ENCODE data around the gene TRAF4.
A peak's percentile ranks its signal among the peaks of the same experiment; 100 is the strongest.

TRAF4 gene, protein sequence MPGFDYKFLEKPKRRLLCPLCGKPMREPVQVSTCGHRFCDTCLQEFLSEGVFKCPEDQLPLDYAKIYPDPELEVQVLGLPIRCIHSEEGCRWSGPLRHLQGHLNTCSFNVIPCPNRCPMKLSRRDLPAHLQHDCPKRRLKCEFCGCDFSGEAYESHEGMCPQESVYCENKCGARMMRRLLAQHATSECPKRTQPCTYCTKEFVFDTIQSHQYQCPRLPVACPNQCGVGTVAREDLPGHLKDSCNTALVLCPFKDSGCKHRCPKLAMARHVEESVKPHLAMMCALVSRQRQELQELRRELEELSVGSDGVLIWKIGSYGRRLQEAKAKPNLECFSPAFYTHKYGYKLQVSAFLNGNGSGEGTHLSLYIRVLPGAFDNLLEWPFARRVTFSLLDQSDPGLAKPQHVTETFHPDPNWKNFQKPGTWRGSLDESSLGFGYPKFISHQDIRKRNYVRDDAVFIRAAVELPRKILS

DNA sequence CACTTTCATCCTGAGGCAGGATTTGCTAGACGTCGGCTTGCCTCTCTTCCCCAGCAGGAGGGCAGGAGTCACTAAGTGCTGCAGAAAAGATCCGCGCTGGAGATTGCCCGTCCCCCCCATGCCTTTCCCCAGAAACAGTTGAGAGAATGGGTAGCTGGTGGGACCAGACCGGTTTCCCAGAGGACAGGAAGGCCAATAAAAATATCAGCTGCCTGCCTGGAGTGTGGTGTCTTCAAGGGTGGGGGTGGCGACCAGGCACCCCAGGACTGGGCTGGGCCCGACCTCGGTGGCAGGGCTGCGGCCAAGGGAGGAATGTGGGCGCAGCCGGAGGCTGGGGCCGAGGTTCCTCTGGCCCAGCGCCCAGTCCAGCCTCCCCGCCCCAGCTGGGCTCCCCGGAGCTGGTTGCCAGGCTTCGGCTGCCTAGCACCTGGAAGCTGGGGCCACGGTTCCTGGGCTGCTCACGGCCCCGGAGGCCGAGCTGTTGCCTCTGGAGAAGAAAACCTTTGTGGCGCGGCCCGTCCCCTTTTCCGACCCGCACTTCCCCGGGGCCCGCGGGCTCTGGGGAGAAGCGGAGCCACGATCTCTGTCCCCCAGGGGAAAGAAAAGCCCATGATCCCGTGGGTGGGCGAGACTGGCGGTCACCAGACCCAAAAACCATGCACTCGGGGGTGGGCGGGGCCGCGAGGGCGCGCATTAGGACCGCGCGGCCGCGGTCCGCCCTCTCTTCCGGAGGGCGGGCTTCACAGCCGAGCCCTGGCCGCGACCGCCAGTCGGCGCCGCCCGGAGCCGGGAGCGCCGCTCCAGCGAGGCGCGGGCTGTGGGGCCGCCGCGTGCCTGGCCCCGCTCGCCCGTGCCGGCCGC, at the start of gene TRAF4:
Gene TRAF4 (plus strand): TSS at position 769 of the 861 bp plus-strand sequence. CDS start 102 bp downstream, outside the sequence.
- DNase-seq (ENCODE audit: low read depth in 2 of 2), result peak; percentile 48 to 50

DNA sequence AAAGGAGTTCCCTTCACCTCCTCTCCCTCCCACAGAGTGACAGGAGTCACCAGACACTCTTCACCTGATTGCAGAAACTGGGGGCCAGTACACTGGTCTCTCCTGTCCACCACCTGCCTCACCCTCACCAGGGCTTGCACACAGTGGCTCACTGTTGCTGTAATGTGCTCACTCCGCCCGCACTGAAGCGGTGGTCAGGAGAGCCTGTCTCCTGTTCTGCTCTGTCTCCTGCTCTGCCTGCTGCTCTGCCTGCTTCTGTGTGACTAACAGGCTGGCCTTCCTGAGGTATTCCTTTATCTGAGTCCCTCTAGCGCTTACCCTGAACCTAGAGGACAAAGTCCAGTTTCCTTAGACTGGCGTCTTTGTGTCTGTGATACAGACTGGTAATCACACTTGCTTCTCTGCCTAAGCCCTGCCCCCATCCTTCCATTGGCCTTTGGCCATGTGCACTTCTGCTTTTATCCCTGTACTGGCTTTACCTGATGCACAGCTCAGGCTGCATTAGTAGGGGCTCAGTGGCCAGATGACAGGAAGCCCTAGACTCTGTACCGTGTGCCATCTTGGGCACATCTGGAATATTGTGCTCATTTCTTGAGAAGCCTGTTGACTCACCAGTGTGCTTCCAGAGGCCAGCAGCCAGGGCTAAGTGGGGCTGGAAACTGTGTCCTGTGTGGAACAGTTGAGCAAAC, 45.4 kb upstream of the TRAF4 start:
- no peak for DNase-seq (ENCODE audit: low read depth in 2 of 2)

DNA sequence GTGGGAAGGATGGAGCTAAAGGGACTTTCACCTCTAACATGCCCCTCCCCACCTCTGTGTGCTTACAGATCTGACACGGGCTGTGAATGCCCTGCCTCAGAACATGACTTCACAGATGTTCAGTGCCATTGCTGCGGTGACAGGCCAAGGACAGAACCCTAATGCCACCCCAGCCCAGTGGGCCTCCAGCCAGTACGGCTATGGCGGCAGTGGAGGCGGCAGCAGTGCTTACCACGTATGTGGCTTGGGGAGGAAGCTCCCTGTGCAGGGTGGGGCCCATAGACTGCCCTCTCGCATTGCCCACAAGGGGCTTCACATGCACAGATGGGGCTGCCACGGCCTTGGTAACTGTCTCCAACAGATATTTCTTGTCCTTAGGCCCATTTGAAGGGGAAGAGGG, 43.5 kb upstream of the TRAF4 start:
- DNase-seq (ENCODE audit: low read depth in 2 of 2), result no peak

DNA sequence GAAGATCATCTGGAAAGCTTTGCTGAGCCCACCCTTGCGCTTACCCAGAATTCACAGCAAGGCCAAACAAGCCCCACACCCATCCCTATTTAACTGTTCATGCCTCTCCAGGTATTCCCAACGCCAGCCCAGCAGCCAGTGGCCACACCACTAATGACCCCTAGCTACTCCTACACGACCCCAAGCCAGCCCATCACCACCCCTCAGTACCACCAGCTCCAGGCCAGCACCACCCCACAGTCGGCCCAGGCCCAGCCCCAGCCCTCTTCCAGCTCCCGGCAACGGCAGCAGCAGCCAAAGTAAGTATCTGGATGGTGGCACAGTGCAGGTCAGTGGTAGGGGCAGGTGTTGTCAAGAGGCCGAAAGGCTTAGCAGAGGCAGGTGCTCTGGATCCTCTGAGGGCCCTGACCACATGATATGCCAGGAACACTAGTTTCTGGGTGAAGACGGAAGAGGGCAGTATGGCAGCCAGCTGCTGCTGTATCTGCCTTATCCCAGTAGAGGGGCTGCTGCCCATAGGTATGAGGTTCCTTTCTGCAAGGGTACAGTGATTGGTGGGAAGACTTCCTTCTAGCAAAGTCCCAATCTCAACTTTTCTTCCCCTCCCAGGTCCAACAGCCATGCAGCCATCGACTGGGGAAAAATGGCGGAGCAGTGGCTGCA, 42.9 kb upstream of the TRAF4 start:
- DNase-seq (ENCODE audit: low read depth in 2 of 2), result no peak

DNA sequence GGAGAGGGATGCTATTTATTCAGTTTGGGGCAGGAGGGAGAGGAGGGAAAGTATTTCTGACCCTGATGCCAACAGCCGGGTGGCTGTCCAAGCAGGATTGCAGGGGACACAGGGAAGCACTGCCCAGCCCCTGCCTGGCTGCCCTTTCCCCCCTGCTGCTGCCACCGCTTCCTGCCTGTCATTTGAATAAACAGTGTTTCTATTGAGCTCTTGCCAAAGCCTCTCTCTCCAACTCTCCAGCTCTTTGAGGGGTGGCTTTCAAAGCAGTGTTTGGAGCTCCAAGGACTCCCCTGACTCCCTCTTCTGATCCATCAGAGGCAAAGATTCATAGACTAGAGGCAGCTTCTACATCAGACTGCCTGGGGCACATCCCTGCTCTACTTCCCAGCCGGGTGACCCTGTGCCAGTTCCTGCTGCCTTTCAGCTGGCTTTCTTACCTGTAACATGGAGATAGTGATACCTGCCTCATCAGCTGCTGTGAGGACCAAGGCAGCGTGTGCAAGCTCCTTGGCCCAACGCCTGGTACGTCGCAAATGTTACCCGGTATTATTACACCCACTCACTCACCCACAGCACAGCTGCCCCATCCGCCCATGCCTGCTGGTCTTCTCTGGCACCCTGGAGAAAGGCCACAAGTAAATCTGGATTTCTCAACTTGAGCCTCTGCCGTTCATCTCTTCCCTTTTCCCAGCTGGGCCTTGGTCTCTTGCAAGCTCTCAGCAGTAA, 41.6 kb upstream of the TRAF4 start:
- DNase-seq (ENCODE audit: low read depth in 2 of 2), result no peak

DNA sequence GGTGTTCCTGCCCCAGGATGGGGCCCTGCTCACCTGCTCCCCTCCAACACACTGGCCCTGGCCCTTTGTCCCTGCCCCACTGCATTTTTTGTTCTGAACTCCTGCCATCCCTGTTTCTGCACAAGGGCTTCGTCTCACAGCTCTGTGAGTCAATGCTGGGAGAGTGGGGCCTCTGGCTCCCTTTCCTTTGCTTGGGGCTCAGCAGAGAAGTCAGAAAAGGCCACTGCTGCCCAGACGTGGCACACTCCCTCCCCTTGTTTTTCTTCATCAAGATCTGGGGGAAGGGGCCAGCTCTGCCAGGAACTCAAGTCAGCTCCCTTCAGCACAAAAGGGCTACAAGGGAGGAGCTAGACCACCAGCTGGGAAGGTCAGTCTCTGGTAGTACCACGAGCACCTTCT, 41.1 kb upstream of the TRAF4 start:
- no peak for DNase-seq (ENCODE audit: low read depth in 2 of 2)

DNA sequence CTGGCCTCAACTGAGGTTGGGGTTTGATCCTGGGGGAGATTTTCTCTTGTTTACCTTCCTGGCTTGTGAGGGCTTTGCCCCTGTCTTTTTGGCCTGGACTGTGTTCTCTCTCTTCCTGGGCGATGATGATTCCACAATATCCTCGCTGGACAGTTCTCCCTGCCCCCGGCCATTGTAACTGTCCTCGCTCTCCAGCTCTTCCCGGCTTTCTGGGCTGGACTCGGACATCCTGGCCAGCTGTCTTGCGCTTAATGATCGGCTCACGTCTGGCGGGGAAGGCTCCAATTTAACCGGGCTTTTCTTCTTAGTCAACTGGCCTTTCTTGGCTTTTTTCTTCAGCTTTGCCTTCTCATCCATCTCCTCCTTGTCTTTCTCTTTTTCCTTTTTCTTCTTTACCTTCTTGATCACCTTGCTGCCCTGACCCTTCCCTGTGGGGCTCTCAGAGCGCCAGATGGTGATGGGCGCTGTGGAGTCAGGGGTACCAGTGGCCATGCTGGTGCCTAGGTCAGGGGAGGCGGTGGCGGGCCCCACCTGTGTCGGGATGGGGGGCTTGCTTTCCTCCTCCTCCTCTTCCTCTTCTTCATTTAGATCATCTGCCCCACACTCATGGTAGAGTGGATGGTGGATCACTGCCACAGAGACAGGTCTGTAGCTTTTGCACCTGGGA, 40.1 kb upstream of the TRAF4 start:
- no peak for DNase-seq (ENCODE audit: low read depth in 2 of 2)

DNA sequence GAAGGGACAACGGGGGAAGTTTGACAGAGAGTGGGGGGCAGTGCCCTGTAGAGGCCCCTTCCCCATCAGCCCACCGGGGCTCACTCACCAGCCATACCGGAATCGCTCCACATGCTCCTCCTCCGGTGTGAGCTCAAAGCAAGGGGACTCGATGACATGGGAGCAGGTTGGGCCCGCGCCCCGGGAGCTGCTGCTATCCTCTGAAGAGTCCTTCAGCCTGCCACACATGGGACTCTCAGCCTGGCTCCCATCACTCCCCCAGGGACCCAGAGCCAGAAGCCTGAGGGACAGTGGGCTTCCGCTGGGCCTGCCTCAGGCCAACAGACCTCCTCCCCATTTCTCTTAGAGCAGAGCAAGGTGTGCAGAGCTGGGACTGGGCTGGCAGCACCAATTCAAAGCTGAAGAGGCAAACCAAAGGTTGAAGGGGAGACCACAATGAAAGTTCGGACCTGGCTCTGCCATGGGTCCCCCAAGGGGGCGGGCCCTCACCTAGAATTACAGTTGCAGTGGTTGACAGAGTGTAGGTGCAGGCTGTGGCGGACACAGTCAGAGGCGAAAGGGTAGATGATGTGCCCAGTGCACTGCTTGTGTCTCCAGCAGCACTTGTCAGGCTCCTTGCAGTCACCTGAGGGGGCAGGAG, 39.5 kb upstream of the TRAF4 start:
- DNase-seq (ENCODE audit: low read depth in 2 of 2), result no peak

DNA sequence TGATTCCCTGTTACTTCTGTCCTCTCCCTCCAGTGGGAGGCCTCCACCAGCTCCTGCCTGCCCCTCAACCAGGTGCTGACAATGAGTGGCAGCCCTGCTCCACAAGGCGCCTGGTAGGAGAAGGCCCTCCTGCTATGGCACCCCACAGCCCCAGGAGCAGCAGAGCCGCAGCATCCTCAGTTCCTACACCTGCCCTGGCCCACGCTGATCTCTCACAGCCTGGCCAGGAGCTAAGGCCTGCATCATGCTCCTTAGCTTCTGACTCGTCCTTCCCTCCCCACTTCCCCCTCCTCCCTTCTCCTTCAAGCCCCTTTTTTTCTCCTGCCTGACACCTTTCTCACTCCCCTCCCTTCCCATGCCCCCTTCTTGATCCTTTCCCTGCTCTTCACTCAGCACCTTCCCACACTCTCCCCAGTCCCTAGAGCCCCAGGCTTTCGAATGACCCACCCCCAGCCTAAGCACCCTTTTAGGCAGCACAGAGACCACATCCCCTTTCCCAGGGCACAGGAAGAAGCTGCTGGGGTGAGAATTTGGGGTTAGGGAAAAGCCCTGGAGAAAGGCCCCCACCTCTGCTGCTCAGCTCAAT, 38.6 kb upstream of the TRAF4 start:
- DNase-seq (ENCODE audit: low read depth in 2 of 2), result no peak

DNA sequence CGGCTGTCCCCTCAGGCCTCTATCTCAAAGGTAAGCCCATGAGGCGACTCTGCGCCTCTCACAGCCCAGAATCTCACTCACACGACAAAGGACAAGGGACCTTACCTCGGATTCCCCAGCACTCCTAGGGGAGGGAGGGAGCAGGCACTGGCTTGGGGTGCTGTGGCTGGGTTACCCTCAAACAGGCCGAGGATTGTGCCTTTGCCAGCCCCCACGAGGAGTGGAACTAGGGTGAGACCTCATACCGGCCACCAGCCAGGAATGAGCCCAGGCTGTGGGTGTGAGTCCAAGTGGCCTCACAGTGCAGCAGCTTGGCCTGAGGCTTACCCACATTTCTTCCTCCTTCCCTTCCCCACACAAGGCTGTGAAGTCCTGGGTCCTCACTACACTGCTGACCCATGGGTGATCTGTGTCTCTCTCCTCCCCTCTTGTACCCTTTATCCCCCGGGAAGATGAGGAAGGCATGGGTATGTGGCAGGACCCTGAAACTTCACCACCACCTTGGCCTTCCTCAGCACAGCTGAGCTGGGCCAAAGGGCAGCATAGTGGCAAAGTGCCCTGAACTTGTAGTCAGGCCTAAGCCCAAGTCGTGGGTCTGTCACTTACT, 38.0 kb upstream of the TRAF4 start:
- DNase-seq (ENCODE audit: low read depth in 2 of 2), result no peak

DNA sequence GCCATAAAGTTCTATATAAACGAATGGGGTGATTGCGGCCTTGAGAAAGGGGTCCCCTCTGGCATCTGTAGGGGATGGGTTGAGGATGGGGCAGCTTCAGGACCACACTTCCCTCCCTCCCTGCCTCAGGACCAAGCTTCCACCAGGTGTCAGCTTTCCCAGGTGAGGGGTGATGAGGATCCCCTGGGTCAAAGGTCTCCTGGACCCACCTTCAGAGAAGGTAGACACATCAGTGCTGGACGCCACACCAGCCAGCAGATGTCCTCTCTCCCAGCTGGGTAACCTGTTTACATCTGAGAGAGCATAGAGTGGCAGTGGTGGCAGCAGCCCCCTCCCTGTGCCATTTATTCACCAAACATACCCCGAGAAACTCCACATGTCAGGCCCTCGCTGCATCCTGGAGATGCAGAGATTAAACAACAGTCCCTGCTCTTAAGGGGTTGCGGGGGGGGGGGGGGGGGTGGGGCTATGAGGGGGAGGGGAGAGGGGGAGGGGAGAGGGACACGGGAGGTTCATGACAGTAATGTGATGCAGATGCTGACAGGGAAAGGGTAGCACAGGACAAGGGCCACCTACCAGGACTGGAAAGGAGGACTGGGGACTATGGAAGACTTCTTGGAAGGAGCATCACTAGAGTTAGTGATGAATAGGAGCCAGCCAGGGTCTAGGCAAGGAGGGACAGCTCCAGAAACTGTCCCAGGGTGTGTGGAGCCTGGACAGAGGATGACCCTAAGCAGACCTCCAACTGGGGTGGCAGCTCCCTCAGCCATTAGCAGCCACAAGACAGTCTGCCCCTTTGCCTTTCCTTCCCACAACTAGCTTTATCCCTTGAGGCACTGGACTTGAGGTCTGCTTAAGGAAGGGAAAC, 37.1 kb upstream of the TRAF4 start:
- no peak for DNase-seq (ENCODE audit: low read depth in 2 of 2)

DNA sequence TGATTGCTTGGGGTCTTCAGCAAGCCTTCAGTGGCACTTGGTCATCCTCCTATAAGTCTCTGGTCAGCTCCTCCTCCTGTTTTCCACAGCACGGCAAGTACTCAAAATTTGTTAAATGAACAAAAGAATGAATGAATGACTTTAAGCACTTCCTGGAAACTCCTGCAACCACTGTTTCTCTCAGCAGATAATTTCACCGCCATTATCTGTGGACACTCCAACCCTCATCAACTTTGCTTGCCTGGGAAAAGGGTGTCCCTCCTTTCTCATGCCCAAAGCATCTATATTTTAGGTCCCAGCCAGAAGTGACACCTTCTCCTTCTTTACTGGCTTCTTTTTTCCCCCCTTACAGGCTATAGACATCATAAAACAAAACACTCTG, 36.5 kb upstream of the TRAF4 start:
- no peak for DNase-seq (ENCODE audit: low read depth in 2 of 2)

DNA sequence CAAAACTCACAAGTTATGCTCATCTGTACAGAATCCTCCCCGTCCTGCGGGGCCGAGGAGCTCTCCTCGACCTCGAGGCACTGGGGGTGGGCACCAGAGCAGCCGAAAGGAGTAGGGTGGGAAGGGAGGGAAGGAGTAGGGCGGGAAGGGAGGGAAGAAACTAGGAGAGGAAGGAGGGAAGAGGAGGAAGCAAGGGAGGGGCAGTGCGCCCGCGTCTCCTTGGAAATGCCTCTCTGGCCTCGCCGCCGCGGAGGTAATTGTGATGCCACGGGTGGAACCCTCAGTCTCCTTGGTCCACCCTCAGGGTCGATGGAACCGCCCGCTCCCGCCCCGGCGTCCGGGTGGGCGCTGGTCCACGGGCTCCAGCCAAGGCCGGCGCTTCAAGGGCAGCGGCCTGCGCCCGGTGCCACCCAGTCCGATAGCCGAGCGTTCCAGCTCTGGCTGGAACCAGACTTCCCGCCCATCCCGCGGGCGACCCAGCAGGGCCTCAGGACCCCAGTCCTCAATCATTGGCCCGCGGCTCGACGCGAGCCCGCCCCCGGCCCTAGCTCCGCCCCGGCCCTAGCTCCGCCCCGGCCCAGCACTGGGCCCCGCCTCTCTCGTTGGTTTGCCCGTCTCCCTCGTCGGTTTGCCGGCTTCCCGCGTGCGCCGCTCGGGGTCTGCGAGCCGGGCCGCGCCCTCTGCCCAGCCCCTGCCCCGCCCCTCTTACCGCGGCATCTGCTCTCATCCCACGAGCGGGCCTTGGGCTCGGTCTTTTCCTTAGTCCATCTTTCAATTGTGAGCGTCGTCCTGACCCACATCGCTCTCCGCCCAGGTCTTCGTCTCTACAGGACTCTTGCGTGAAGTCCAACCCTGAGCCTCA, 32.7 kb upstream of the TRAF4 start:
- DNase-seq (ENCODE audit: low read depth in 2 of 2), result peak; percentile 77 to 83

DNA sequence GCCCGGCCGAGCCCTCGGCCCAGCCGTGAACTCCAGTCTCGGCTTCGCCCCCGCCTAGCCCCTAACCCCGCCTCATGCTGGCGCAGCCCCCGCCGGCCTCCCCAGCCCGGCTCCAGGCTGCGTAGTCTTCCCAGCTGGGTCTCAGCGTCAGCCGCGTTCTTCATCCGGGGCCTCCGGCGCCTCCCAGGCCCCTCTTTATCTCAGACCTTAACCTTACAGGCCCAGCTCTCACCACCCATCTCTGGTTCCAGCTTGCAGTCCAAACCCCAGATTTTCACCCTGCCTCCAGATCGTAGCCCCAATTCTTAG, 32.1 kb upstream of the TRAF4 start, which contains the start of gene PROCA1:
Gene PROCA1 (minus strand): TSS at position 166 of the 309 bp plus-strand sequence. CDS start 228 bp downstream, outside the sequence.
- no peak for DNase-seq (ENCODE audit: low read depth in 2 of 2)

DNA sequence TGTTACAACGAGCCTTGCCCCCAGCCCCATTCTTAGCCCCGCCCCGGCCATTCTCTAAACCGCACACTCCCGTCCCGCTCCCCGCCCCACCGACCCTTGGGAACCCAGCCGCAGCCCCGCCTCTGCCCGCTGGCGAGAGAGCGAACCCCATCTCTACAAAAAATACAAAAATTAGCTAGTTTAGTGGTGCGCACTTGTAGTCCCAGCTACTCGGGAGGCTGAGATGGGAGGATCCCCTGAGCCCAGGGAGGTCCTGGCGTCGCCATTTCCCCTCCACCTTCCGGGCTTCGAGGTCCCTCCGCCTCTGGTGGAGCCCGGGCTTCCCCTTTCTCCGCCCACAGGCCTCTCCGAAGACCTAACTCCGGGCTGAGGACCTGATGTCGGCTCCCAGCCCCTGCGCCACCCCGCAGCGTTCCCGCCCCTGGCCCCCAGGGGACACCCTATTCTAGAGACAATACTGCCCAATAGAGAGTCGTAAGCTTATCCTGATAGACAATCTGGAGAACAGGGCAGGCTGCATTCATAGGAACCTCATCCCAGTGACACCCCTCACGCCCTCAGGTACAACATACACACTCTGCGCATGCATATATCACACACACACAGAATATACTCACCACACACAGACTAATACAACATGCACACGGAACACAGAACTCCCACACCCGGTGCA, 31.6 kb upstream of the TRAF4 start:
- no peak for DNase-seq (ENCODE audit: low read depth in 2 of 2)

DNA sequence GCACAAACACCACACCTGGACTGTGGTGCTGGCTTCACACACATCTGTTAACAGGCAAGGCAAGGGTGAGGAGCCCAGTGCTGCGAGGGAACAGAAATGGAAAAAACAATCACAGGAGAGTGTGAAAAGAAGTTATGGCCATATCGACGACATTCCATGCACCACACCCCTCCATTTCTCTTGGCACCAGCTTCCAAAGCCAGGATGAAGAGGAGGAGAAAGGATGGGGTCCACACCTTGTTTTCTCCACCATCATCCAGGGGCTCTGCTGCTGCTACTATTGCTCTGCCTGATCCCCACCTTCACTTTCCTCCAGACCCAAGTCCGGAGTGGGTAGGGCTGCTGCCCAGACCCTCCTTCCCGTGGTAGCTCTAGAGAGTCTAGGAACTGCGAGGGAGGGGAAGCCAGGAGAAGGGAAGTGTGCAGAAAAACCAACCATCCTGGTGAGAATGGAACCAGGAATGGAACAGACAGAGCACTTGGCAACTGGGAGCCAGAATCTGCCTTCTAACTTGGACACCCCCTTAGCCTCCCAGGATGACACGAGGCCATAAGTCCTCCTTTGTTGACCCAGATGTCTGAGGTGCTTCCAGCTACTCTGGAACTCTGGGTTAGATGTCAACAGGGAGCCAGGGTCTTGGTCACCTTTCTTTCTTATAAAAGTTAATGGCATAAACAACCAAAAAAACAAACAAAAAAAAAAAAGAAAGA, 31.0 kb upstream of the TRAF4 start:
- no peak for DNase-seq (ENCODE audit: low read depth in 2 of 2)

Data from stimulated activated CD8-positive, alpha-beta memory T cell treated with anti-CD3 and anti-CD28 coated beads, Interleukin-7, amount 100 ng/mL, for 1 hour (primary cell).